ENCODE measurements around the gene ACKR2.

Gene ACKR2

GRCh38 chr3:42894698-42895579, 85.7 kb downstream of the ACKR2 start:
- no peak for FAIRE-seq

GRCh38 chr3:42895580-42895868, 86.3 kb downstream of the ACKR2 start:
- FAIRE-seq = no peak

- FAIRE-seq = no peak
These were observed 89.8 kb downstream of the ACKR2 start for GRCh38 chr3:42898896-42899675.

- no peak for FAIRE-seq
These were observed 91.2 kb downstream of the ACKR2 start for GRCh38 chr3:42900226-42901072.

GRCh38 chr3:42901073-42901415, 91.8 kb downstream of the ACKR2 start:
- FAIRE-seq = no peak

GRCh38 chr3:42902257-42902656, 93.0 kb downstream of the ACKR2 start:
- FAIRE-seq = no peak

GRCh38 chr3:42904076-42904475, 94.8 kb downstream of the ACKR2 start:
- FAIRE-seq = no peak

GRCh38 chr3:42905740-42906069, 96.5 kb downstream of the ACKR2 start:
- no peak for FAIRE-seq

- FAIRE-seq = no peak
These were observed 97.0 kb downstream of the ACKR2 start, which contains the start of gene ZNF662 for GRCh38 chr3:42906070-42906847. Gene ZNF662, plus strand, starts transcription at chr3:42906142. Its CDS starts 1,973 bp downstream, at chr3:42908115.

- FAIRE-seq = no peak
These were observed 97.6 kb downstream of the ACKR2 start for GRCh38 chr3:42906848-42907183.

GRCh38 chr3:42908675-42909074, 99.4 kb downstream of the ACKR2 start:
- no peak for FAIRE-seq

- no peak for FAIRE-seq
These were observed 102.3 kb downstream of the ACKR2 start for GRCh38 chr3:42911551-42911950.

GRCh38 chr3:42914771-42915515, 105.7 kb downstream of the ACKR2 start:
- no peak for FAIRE-seq

All from colon (tissue), 2 donors.